SK-N-SH treated with all-trans-retinoic acid at 6 μM for 48 hours (cell line): ENCODE measurements around the gene ATF6.

Source experiments
- ATAC-seq: fragments of 200-7000 bp; cut with Tn5 transposase; 3 replicates; pipeline ENCODE4 v1.9.1; 2020; ENCODE audit warnings: mild to moderate bottlenecking, moderate library complexity
- ARNTL ChIP-seq: fragments of 450-650 bp; formaldehyde crosslinking; IDR thresholded peaks from 2 replicates; pipeline ENCODE4 v1.5.0; 2020; ENCODE audit warnings: low read depth, mild to moderate bottlenecking, moderate library complexity, borderline replicate concordance
- BACH2 ChIP-seq: fragments of 250-450 bp; sonication (Bioruptor Pico); IDR thresholded peaks from 2 replicates; pipeline ENCODE4 v1.9.0; 2021; ENCODE audit warnings: mild to moderate bottlenecking, borderline replicate concordance
- ESRRG ChIP-seq: fragments of 250-450 bp; sonication (Bioruptor Pico); IDR thresholded peaks from 2 replicates; pipeline ENCODE4 v1.6.1; 2021; ENCODE audit warnings: mild to moderate bottlenecking
- GLIS3 ChIP-seq: fragments of 250-450 bp; sonication (Bioruptor Pico); IDR thresholded peaks from 2 replicates; pipeline ENCODE4 v1.5.0; 2020; ENCODE audit warnings: mild to moderate bottlenecking, moderate library complexity
- ISL1 ChIP-seq: fragments of 250-450 bp; sonication (Bioruptor Pico); IDR thresholded peaks from 2 replicates; pipeline ENCODE4 v2.1.2; 2022; ENCODE audit warnings: mild to moderate bottlenecking, moderate library complexity
- OSR1 ChIP-seq: fragments of 250-450 bp; sonication (Bioruptor Pico); IDR thresholded peaks from 2 replicates; pipeline ENCODE4 v1.8.0; 2022; ENCODE audit warnings: moderate library complexity, mild to moderate bottlenecking, inconsistent platforms
- POU6F1 ChIP-seq: fragments of 250-450 bp; sonication (Bioruptor Pico); IDR thresholded peaks from 2 replicates; pipeline ENCODE4 v1.8.0; 2021; ENCODE audit warnings: low read depth, mild to moderate bottlenecking, moderate library complexity, borderline replicate concordance
- PPARA ChIP-seq: fragments of 250-450 bp; sonication (Bioruptor Pico); IDR thresholded peaks from 2 replicates; pipeline ENCODE4 v1.5.0; 2020; ENCODE audit warnings: mild to moderate bottlenecking, borderline replicate concordance
- RARB ChIP-seq: fragments of 250-450 bp; sonication (Bioruptor Pico); IDR thresholded peaks from 2 replicates; pipeline ENCODE4 v1.8.0; 2021; ENCODE audit warnings: mild to moderate bottlenecking, moderate library complexity
- SNAI2 ChIP-seq: fragments of 250-450 bp; sonication (Bioruptor Pico); IDR thresholded peaks from 2 replicates; pipeline ENCODE4 v1.5.0; 2020; ENCODE audit warnings: mild to moderate bottlenecking, moderate library complexity
- TCF4 ChIP-seq: fragments of 250-450 bp; sonication (Bioruptor Pico); IDR thresholded peaks from 2 replicates; pipeline ENCODE4 v1.8.0; 2021; ENCODE audit warnings: mild to moderate bottlenecking, moderate library complexity, borderline replicate concordance
- TOX ChIP-seq: fragments of 250-450 bp; sonication (Bioruptor Pico); IDR thresholded peaks from 2 replicates; pipeline ENCODE4 v1.8.0; 2021; ENCODE audit warnings: mild to moderate bottlenecking, moderate library complexity, borderline replicate concordance
- ZC3H10 ChIP-seq: fragments of 250-450 bp; sonication (Bioruptor Pico); IDR thresholded peaks from 2 replicates; pipeline ENCODE4 v1.5.1; 2021; ENCODE audit warnings: mild to moderate bottlenecking, moderate library complexity
- ZFP3 ChIP-seq: fragments of 250-450 bp; sonication (Bioruptor Pico); IDR thresholded peaks from 2 replicates; pipeline ENCODE4 v1.5.0; 2020; ENCODE audit warnings: mild to moderate bottlenecking, moderate library complexity
- ZNF565 ChIP-seq: fragments of 450-650 bp; formaldehyde crosslinking; conservative IDR thresholded peaks from 2 replicates; pipeline ENCODE4 v1.5.0; 2020; ENCODE audit warnings: low read depth, mild to moderate bottlenecking, moderate library complexity
- TF ChIP-seq, protein P1 (sequence below): fragments of 250-450 bp; sonication (Bioruptor Pico); IDR thresholded peaks from 2 replicates; pipeline ENCODE4 v1.5.1; 2021; ENCODE audit warnings: mild to moderate bottlenecking, moderate library complexity
- TF ChIP-seq, protein P2 (sequence below): fragments of 250-450 bp; sonication (Bioruptor Pico); IDR thresholded peaks from 2 replicates; pipeline ENCODE4 v1.5.0; 2020; ENCODE audit warnings: mild to moderate bottlenecking, moderate library complexity
- TF ChIP-seq, protein P3 (sequence below): fragments of 250-450 bp; sonication (Bioruptor Pico); IDR thresholded peaks from 2 replicates; pipeline ENCODE4 v1.8.0; 2020; ENCODE audit warnings: mild to moderate bottlenecking, moderate library complexity, borderline replicate concordance

Gene ATF6

DNA sequence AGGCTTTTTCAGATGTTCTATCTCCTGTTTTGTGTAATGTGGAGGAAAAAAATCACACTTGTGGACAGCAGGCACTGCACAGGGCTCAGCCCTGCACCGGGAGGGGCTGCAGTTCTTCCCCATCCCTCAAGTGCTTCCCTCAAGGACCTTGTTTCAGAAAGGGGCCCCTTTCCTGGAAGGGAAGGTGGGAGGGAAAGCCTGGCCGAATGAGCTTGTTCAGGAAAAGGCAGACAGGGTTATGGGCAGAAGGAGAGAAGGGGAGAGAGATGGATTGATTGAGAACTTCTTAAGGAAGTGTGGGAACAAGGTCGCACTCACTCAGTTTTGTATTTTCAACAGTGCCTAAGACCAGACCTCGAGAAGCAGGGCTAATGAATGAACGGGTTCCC lies 216.4 kb downstream of the ATF6 start (continued):
- TF ChIP-seq POU6F1 (CRISPR knock-in tag) (no peak), GLIS3 (CRISPR knock-in tag) (no peak), OSR1 (CRISPR knock-in tag) (no peak), ESRRG (CRISPR knock-in tag) (no peak), SNAI2 (CRISPR knock-in tag) (no peak)
- TF ChIP-seq, protein P1, sequence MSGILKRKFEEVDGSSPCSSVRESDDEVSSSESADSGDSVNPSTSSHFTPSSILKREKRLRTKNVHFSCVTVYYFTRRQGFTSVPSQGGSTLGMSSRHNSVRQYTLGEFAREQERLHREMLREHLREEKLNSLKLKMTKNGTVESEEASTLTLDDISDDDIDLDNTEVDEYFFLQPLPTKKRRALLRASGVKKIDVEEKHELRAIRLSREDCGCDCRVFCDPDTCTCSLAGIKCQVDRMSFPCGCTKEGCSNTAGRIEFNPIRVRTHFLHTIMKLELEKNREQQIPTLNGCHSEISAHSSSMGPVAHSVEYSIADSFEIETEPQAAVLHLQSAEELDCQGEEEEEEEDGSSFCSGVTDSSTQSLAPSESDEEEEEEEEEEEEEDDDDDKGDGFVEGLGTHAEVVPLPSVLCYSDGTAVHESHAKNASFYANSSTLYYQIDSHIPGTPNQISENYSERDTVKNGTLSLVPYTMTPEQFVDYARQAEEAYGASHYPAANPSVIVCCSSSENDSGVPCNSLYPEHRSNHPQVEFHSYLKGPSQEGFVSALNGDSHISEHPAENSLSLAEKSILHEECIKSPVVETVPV (CRISPR knock-in tag), result no peak
- TF ChIP-seq, all 23 proteins: peak for 0

GRCh38 chr1:161982917-161983316 lies 216.8 kb downstream of the ATF6 start:
- TF ChIP-seq RARB (CRISPR knock-in tag), result no peak
- no peak for TF ChIP-seq OSR1 (CRISPR knock-in tag)
- TF ChIP-seq, all 23 proteins: peak for 0

DNA sequence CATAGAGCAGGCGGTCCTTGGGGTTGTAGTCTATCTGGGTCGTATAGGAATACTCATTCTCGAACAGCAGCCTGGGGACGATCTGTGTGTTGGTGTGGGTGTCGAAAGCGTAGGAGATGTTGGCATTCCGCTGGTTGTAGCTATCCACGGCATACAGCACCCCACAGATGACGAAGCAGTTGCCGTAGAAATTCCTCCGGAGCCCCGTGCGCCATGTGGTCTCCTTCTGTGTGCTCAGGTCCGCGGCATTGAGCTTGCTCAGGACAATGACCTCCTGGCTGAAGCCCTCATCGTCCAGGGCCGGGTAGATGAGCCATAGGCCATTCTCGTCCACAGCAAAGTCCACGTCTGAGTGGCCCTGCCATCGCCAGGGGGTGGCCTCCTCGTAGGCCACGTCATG lies 217.6 kb downstream of the ATF6 start:
- no peak for TF ChIP-seq PPARA (CRISPR knock-in tag)
- no peak; the same call in 2 of the 3 replicates for ATAC-seq

More at GRCh38 chr1:161982917-161983316, 216.8 kb downstream of the ATF6 start:
- no peak for ATAC-seq

DNA sequence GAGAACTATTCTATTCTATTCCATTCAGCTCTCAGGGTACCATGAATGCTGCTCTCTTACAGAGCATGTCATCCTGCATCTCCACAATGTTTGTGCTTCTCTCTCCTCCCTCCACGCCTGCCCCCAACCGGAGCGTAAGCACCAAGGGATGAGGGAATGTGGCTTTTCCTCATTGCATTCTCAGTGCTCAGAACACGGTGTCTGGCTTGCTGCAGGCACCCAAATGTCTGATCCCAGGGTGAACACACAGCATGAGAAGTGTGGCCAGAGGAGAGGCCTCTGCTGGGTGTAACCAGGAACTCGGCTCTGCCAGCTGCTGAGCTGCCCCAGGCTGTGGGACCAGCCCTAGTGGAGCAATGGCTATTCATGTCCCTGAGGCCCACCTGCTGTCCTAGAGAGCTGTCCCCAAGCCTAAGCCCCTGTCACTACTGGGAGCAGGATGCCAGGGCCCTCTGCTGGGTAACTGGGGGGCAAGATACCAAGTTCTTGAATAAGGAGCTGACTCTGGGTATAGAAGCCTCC lies 219.2 kb downstream of the ATF6 start:
- TF ChIP-seq, protein P2, sequence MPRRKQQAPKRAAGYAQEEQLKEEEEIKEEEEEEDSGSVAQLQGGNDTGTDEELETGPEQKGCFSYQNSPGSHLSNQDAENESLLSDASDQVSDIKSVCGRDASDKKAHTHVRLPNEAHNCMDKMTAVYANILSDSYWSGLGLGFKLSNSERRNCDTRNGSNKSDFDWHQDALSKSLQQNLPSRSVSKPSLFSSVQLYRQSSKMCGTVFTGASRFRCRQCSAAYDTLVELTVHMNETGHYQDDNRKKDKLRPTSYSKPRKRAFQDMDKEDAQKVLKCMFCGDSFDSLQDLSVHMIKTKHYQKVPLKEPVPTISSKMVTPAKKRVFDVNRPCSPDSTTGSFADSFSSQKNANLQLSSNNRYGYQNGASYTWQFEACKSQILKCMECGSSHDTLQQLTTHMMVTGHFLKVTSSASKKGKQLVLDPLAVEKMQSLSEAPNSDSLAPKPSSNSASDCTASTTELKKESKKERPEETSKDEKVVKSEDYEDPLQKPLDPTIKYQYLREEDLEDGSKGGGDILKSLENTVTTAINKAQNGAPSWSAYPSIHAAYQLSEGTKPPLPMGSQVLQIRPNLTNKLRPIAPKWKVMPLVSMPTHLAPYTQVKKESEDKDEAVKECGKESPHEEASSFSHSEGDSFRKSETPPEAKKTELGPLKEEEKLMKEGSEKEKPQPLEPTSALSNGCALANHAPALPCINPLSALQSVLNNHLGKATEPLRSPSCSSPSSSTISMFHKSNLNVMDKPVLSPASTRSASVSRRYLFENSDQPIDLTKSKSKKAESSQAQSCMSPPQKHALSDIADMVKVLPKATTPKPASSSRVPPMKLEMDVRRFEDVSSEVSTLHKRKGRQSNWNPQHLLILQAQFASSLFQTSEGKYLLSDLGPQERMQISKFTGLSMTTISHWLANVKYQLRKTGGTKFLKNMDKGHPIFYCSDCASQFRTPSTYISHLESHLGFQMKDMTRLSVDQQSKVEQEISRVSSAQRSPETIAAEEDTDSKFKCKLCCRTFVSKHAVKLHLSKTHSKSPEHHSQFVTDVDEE, result no peak
- ATAC-seq, result no peak

GRCh38 chr1:161986328-161986727 lies 220.2 kb downstream of the ATF6 start:
- ATAC-seq, result no peak
- TF ChIP-seq PPARA (CRISPR knock-in tag) (no peak), ZNF565 (CRISPR knock-in tag) (no peak), GLIS3 (CRISPR knock-in tag) (no peak), ZFP3 (no peak), ARNTL (CRISPR knock-in tag) (no peak), TCF4 (CRISPR knock-in tag) (no peak), BACH2 (CRISPR knock-in tag) (no peak), ISL1 (no peak), ESRRG (CRISPR knock-in tag) (no peak), ZC3H10 (no peak), TOX (CRISPR knock-in tag) (no peak), RARB (CRISPR knock-in tag) (no peak), OSR1 (CRISPR knock-in tag) (no peak)
- TF ChIP-seq, protein P3, sequence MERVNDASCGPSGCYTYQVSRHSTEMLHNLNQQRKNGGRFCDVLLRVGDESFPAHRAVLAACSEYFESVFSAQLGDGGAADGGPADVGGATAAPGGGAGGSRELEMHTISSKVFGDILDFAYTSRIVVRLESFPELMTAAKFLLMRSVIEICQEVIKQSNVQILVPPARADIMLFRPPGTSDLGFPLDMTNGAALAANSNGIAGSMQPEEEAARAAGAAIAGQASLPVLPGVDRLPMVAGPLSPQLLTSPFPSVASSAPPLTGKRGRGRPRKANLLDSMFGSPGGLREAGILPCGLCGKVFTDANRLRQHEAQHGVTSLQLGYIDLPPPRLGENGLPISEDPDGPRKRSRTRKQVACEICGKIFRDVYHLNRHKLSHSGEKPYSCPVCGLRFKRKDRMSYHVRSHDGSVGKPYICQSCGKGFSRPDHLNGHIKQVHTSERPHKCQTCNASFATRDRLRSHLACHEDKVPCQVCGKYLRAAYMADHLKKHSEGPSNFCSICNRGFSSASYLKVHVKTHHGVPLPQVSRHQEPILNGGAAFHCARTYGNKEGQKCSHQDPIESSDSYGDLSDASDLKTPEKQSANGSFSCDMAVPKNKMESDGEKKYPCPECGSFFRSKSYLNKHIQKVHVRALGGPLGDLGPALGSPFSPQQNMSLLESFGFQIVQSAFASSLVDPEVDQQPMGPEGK (CRISPR knock-in tag), result no peak
- TF ChIP-seq, protein P2, result no peak
